ENCODE data around the gene MMEL1. TPM values are rescaled to one million over a fixed set of nuclear protein-coding genes. Genes with fewer than 3 reads are reported as not detected.

Gene MMEL1
- total and polyA plus RNA-seq, 2 donors (not counting 3 experiments of a cell fraction or from before 2014, with no cell fraction given), result 1.1 to 1.2 TPM

- H3K27ac ChIP-seq (ENCODE audit: insufficient read depth, low read depth, low read length), result peak overlapping the region; percentile 87
- peaks cover 27% of the 10 kb centered on the region for H3K4me1 ChIP-seq (ENCODE audit: control insufficient read depth, extremely low read depth, insufficient read depth, low read length)
- TF ChIP-seq MYC (IDR thresholded peaks at IDR 0.05; ENCODE audit: low read depth, low read length) (no peak), POLR2AphosphoS5 (IDR thresholded peaks at IDR 0.05; ENCODE audit: insufficient read depth, low read depth, low read length) (no peak), GATA2 (IDR thresholded peaks at IDR 0.05; ENCODE audit: insufficient read depth, insufficient read length, low read depth, low read length) (no peak), CTCF (IDR thresholded peaks at IDR 0.05; ENCODE audit: extremely low read depth in 1 of 2, insufficient read depth in 1 of 2, low read depth in 1 of 2, low read length in 2 of 2) (no peak), FOS (IDR thresholded peaks at IDR 0.05; ENCODE audit: borderline replicate concordance, insufficient read depth, low read length) (no peak), MAX (IDR thresholded peaks at IDR 0.05; ENCODE audit: insufficient read depth, insufficient read length) (no peak), JUN (IDR thresholded peaks at IDR 0.05; ENCODE audit: borderline replicate concordance, insufficient read depth, insufficient read length, low read depth) (no peak), EZH2 (IDR thresholded peaks at IDR 0.05; ENCODE audit: borderline replicate concordance, low read depth, low read length, severe bottlenecking) (no peak), POLR2A (IDR thresholded peaks at IDR 0.05; ENCODE audit: low read depth, low read length) (no peak)
- ChIA-PET POLR2A (interaction anchor here (1.0 kb wide), 1 partner anchor 21 kb away, joined by 3 read pairs; the partner anchor contains the start of gene PANK4), CTCF (interaction anchor here (0.8 to 2.5 kb wide), 15 partner anchors 9 to 352 kb away, joined by 3 to 20 read pairs (median 5); partner anchors contain the start of genes FAAP20, PANK4, PEX10 and TNFRSF14)
- intact Hi-C loops (cut with micrococcal nuclease), result loop anchor here (1.0 to 2.0 kb wide), 7 partner anchors 31 to 357 kb away; partner anchors contain the start of gene FAAP20
- DNase-seq (ENCODE audit: low read depth, low spot score) (no peak), FAIRE-seq (no peak)
- H3K9me1 ChIP-seq (replicated peaks; ENCODE audit: control insufficient read depth, extremely low read depth, insufficient read depth, low read length), result no peaks in the 10 kb centered on the region
- no peaks in the 10 kb centered on the region for H3K36me3 ChIP-seq (ENCODE audit: control insufficient read depth in 2 of 2, extremely low read depth in 1 of 2, insufficient read depth in 2 of 2, low read length in 2 of 2)
- H2AFZ ChIP-seq (ENCODE audit: low read depth, low read length), result peak overlapping the region; percentile 84
- no peaks in the 10 kb centered on the region for H3K9me3 ChIP-seq (replicated peaks; ENCODE audit: control insufficient read depth, insufficient read depth, low read length)
- no peaks in the 10 kb centered on the region for H3K79me2 ChIP-seq (ENCODE audit: control insufficient read depth, insufficient read depth, low read length)
- no TSS peak for BruUV-seq (replicated peaks)
- H3K4me2 ChIP-seq (ENCODE audit: insufficient read depth, low read length), result peak overlapping the region; percentile 77
- peak overlapping the region; percentile 24 for H3K9ac ChIP-seq (replicated peaks; ENCODE audit: extremely low read depth, insufficient read depth, low read length)
- H3K4me3 ChIP-seq (replicated peaks in 1 of 3; ENCODE audit: insufficient read depth in 1 of 3, low read depth in 1 of 3, low read length in 3 of 3), result peak overlapping the region; percentile 16 to 67 (median 51)
- no peaks in the 10 kb centered on the region for H4K20me1 ChIP-seq (replicated peaks; ENCODE audit: control insufficient read depth, extremely low read depth, insufficient read depth, low read length)
- no peaks in the 10 kb centered on the region for H3K27me3 ChIP-seq (ENCODE audit: control insufficient read depth in 2 of 2, insufficient read depth in 2 of 2, low read length in 2 of 2)
- dilution Hi-C loops (cut with MboI; ENCODE audit: extremely low pct_ligation_motif_present, low sequenced_read_pairs), result no loop called here
These were observed 85.4 kb downstream of the MMEL1 start for GRCh38 chr1:2547210-2548067.

Measured in endothelial cell of umbilical vein (primary cell).